Medulla oblongata (tissue), 1 donor: ENCODE results near the gene SEMA5B.

ENCODE experiments used
- DNase-seq: peaks from one replicate; pipeline ENCODE4 v3.0.0-alpha.2; 2015; ENCODE audit errors: extremely low spot score

The SEMA5B gene

DNA sequence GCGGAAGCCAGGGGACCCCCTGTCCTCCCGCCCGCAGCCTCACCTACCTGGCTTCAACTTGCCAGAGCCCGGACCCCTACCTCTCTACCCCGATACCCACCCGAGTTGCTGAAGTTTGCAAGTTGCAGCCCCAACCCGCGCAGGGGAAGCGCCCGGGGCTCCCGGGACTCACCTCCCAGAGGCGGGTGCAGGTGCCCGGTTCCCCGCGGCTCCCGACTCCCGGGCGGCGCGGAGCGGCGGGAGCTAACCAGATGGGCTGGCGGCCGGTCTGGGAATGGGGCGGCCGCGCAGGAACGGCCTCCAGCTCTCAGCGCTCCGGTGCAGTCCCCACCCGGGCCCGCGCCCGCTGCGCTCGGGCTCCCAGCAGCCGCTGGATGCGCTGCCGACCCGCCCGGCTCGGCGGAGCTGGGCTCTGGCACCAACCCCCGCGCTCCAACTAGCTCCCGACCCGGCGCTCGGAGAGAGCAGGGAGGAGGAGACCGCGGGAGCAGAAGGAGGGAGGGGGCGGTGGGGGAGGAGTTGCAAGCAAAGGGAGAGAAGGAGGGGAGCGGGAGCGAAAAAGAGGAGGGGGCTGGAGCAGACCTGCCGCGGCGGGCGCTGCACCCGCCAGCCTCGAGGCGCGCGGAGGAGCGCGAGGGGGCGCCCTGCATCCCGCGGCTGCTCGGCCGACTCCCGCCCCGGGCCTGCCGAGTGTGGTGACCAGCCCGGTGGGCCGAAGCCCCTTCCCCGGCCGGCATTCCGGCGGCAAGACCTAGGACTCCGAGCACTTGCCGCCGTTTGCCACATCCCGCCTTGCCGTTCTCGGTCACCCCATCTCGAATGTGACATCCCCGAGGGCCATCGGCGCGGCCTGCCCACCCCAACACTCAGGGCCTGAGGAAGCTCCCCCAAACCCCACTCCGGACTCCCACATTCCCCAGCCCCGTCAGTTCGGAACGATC, at the start of gene SEMA5B:
Gene SEMA5B (minus strand): TSS at position 472 of the 941 bp plus-strand sequence. CDS start 66,500 bp downstream, outside the sequence.
- DNase-seq = peak; percentile 32

GRCh38 chr3:123076496-123077418, 49.2 kb upstream of the SEMA5B start:
- DNase-seq = no peak

DNA sequence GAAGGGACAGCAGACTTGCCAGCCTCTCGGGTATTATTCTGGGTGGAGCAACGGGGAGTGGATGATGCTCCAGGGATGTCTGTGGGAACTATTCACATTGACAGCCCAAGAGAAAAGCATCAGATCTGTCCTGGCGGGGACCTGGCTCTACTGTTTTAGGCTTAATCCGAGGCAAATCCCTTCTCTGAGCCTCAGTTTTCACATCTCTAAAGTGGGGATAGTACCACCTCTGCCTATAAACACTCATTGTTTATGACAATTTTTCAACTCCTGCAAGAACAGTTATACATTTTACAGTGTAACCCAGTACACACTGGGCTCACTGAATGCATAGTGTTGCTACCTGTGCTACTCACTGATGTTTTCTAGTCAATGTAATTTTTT, 48.5 kb upstream of the SEMA5B start:
- DNase-seq = no peak

GRCh38 chr3:123075359-123075758, 47.8 kb upstream of the SEMA5B start:
- DNase-seq = no peak

GRCh38 chr3:123072564-123072963, 45.0 kb upstream of the SEMA5B start:
- DNase-seq = no peak

DNA sequence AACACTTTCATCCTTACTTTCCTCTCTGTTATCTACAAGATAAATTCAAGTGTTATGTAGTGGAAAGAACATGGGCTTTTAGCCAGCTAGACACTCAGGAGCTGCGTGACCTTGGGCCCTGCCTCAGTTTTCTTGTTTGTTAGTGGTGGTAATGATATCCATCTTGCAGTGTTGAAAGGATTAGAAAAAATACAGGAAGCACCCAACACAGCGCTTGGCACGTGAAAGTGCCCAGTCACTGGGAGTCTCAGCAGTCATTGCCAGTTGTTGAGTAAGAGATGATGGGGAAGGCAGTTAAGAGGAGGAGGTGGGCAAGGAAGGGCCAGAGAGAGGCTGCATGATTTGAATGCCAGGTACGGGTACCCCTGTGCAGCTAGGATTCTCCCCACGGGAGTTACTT, 44.6 kb upstream of the SEMA5B start:
- no peak for DNase-seq

DNA sequence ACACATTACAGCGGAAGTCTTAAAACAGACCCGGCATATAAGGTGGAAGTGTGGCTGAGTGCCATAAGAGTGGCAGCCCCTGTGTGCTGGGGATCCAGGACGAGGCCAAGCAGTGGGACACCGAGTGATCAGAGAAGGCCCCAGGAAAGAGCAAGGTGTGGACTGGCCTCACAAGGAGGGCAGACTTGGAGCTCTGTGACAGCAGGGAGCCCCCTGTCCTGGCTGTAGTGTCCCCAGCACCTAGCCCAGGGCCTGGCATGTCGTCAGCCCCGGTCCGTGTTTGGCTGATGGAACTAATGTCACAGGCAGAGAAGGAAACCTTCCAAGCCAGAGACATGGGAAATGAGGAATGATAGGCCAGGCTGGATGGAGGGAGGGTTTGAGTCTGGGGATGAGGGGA, 44.0 kb upstream of the SEMA5B start:
- DNase-seq = no peak

DNA sequence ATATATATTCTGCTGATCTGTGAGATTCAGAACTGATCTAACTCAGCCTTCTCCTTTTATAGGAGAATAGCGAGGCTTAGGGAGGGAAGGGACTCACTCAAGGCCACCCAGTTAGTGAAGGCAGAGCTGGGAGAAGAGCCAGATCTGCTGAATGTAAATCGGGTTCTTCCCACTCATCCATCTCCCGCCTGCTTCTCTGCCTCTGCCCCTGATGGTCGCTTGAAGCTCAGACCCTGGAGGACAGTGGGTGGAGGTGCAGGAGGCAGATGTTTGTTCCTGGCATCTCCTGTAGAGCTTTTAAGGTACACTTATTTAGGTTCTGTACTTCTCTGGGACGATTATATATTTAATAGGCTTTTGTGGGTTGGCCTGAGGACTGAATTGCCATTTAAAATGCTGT, 43.6 kb upstream of the SEMA5B start:
- no peak for DNase-seq

DNA sequence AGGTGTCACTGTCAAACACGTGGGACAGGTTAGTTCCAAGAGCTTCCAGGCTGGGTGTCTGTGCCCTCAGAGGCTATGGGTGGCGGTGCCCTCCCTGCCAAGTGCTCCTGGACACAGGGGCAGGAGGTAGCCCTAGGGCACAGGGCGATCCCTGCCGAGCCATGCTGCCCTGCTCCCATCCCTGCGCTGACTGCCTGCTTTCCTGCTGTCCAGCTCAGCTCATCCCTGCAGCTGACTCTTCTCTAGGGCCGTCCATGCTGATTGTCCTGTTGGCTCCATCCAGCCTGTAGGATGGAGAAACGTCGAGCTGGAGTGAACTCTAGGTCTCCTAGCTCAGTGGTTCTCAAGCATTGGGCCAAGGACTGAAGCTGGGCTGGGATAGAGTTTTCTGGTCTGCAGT, 42.9 kb upstream of the SEMA5B start:
- no peak for DNase-seq

- no peak for DNase-seq
These were observed 41.2 kb upstream of the SEMA5B start for GRCh38 chr3:123068601-123069381.

GRCh38 chr3:123067689-123068600, 40.4 kb upstream of the SEMA5B start:
- no peak for DNase-seq

GRCh38 chr3:123066896-123067688, 39.5 kb upstream of the SEMA5B start, which contains the start of gene PDIA5:
Gene PDIA5, plus strand, starts transcription at chr3:123067025. Its CDS starts 140 bp downstream, at chr3:123067165.
- peak; percentile 92 for DNase-seq

DNA sequence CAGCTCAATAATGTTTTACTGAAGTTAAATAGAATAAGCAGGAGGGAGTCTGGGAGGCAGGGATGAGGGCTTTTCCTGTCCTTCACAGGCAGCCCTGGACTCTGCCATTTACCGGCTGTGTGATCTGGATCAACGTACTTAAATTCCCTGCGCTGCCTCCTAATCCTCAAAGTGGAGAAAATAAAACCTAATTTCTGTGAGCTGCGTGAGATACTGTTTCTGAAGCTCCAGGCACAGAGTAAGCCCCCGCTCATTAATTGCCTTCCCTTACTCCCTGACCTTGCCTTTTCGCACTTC, 39.0 kb upstream of the SEMA5B start:
- no peak for DNase-seq

- DNase-seq = no peak
These were observed 37.4 kb upstream of the SEMA5B start for GRCh38 chr3:123064914-123065313.

DNA sequence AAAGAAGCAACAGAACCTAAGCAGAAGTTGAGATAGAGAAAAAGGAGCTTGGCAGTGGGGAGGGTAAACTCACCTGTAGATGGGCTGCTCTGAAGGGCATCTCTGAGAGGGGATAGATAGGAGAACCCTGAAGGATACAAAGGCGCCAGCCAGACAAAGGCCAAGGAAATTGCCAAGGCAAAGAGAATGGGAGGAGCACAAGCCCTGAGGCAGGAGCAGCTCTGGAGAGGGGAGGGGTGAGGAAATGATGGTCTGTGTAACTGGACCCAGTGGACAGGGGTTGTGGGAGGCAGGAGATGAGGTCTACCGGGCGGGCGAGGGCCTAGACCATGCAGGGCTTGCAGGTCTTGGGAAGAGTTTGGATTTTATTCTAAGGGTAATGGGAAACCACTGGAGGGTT, 36.9 kb upstream of the SEMA5B start:
- DNase-seq = no peak

DNA sequence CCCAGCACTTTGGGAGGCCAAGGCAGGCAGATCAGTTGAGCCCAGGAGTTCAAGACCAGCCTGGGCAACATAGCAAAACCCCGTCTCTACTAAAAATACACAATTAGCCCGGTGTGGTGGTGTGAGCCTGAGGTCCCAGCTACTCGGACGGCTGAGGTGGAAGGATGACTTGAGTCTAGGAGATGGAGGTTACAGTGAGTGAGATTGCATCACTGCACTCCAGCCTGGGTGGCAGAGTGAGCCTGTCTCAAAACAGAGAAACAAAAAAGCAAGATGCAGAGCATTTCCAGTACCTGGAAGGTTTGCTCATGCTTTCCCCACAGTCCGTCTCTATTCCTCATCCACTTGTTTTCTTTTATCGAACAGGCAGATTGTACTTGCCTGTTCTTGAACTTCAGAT, 35.5 kb upstream of the SEMA5B start:
- no peak for DNase-seq

DNA sequence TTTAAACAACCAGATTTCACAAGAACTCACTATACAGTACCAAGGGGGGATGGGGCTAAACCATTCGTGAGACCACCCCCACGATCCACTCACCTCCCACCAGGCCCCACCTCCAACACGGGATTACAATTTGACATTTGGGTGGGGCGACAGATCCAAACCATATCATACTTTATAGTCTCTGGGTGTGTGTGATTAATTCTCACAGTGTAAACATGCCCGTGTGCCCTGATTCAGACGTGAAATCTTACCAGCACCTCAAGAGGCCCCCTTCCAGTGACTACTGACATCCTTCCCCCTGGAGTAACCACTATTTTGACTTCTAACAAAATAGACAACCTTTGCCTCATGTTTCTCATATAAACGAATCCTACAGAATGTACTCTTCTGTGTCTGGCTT, 34.3 kb upstream of the SEMA5B start:
- DNase-seq = no peak

DNA sequence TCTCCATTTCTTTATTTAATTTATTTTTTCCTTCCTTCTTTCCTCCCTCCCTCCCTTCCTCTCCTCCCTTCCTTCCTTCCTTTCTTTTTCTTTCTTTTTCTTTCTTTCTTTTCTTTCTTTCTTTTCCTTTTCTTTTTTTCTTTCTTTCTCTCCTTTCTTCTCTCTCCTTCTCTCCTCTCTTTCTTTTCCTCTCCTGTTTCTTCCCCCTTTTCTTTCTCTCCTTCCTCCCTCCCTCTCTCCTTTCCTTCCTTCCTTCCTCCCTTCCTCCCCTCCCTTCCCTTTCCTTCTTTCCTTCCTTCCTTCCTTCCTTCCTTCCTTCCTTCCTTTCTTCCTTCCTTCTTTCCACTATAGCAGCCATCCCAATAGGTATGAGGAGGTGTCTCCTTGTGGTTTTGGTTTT, 32.5 kb upstream of the SEMA5B start:
- no peak for DNase-seq

DNA sequence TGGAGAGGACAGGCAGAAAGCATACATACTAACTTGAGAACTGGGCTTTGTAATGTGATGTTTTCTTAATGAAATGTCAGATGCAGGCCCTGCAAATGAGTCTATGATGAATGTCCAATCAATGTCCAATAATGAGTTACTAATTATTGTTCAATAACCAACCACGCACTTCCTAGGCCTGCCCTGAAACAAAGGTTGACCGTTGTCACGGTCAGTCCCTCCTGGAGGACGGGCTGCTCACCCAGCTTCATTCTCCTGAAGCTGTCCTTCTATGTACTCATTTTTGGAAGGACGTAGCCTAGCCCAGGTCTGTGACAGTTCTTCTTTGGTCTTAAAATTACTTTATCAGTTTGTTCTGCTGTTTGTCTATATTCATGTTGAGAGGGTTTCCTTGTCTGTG, 30.9 kb upstream of the SEMA5B start:
- DNase-seq = no peak

DNA sequence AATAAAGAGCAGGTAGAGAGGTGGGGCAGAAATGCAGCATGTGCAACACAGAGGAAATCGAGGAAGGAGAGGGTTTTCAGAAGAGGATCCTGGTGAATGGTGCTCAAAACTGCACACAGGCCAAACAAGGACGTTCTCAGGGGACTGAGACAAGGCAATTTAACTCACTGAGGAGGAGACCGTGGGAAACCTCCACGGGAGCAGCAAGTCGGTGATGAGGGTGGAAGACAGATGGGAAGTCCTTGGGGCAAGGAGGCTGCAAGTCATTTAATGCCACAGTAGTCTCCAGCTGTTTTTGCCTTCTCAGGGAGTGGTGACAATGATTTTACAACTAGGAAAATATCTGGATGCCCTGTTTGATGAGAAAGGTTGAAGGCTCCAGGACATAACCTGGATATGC, 27.8 kb upstream of the SEMA5B start:
- DNase-seq = no peak
